Fibroblast of pulmonary artery (primary cell): ENCODE results near the gene PARD3.

Experiments
- DNase-seq: peaks from one replicate; pipeline ENCODE4 v3.0.0-alpha.2; 2010; ENCODE audit warnings: low read depth
- H3K4me3 ChIP-seq: replicated peaks from 2 replicates; pipeline ENCODE4 v1.5.1; 2011; ENCODE audit warnings: low read depth, mild to moderate bottlenecking, control low read depth, low read length, moderate library complexity
- CTCF ChIP-seq: IDR thresholded peaks from 2 replicates; pipeline ENCODE4 v1.5.1; 2011; ENCODE audit warnings: mild to moderate bottlenecking, control low read depth, low read length, inconsistent platforms; ENCODE audit errors: missing control alignments

The PARD3 gene

GRCh38 chr10:34730726-34731125 lies 84.4 kb downstream of the PARD3 start:
- H3K4me3 ChIP-seq: no peak overlapping the region
- no peak for DNase-seq
- no peak for TF ChIP-seq CTCF

GRCh38 chr10:34729619-34730018 lies 85.5 kb downstream of the PARD3 start:
- DNase-seq: no peak
- TF ChIP-seq CTCF: no peak
- H3K4me3 ChIP-seq: no peak overlapping the region

- DNase-seq: no peak
- no peak overlapping the region for H3K4me3 ChIP-seq
- TF ChIP-seq CTCF: no peak
Measured at GRCh38 chr10:34728361-34728760, 86.7 kb downstream of the PARD3 start.

- H3K4me3 ChIP-seq: no peak overlapping the region
- DNase-seq: peak; percentile 43
- TF ChIP-seq CTCF: no peak
Measured at GRCh38 chr10:34727595-34728033, 87.5 kb downstream of the PARD3 start.

- no peak for DNase-seq
- TF ChIP-seq CTCF: no peak
- H3K4me3 ChIP-seq: no peak overlapping the region
Measured at GRCh38 chr10:34726862-34727261, 88.2 kb downstream of the PARD3 start.

GRCh38 chr10:34723750-34724149 lies 91.3 kb downstream of the PARD3 start:
- peak; percentile 66 for TF ChIP-seq CTCF
- H3K4me3 ChIP-seq: no peak overlapping the region
- peak; percentile 82 for DNase-seq

- H3K4me3 ChIP-seq: no peak overlapping the region
- TF ChIP-seq CTCF: no peak
- DNase-seq: no peak
Measured at GRCh38 chr10:34722404-34722803, 92.7 kb downstream of the PARD3 start.
